Gastrocnemius medialis (tissue), 4 donors: ENCODE data around the gene DCHS2. TPM values are rescaled to one million over a fixed set of nuclear protein-coding genes. Genes with fewer than 3 reads are reported as not detected.

ENCODE experiments used
- ATAC-seq, 2 donors: fragments of 150-250 bp; one replicate each; pipeline ENCODE4 v1.9.1; 2016
- DNase-seq, 2 donors: peaks; one replicate each; pipeline ENCODE4 v3.0.0-alpha.2; 2019
- H3K27ac ChIP-seq, 4 donors: fragments of 200-600 bp; sonication (generic); 1 replicate in 1 of 4; 2 replicates in 3 of 4; pipeline ENCODE4 v1.5.1; 2016 to 2018; ENCODE audit warnings: mild to moderate bottlenecking in 2 of 4, moderate library complexity in 1 of 4
- H3K27me3 ChIP-seq, 3 donors: fragments of 200-600 bp; sonication (generic) in 2 of 3; 1 replicate in 1 of 3; 2 replicates in 2 of 3; pipeline versions ENCODE4 v1.5.1 to v1.6.0; 2016 to 2019; ENCODE audit warnings: mild to moderate bottlenecking in 1 of 3, moderate library complexity in 1 of 3
- H3K36me3 ChIP-seq, 2 donors: fragments of 200-600 bp; sonication (generic) in 1 of 2; one replicate each; pipeline ENCODE4 v1.5.1; 2017 to 2018
- H3K4me1 ChIP-seq, 2 donors: fragments of 200-600 bp; sonication (generic) in 1 of 2; one replicate each; pipeline ENCODE4 v1.5.1; 2016 to 2017; ENCODE audit warnings: mild to moderate bottlenecking in 2 of 2
- H3K4me3 ChIP-seq, 4 donors: fragments of 200-600 bp; sonication (generic) in 3 of 4; 1 replicate in 1 of 4; 2 replicates in 3 of 4; pipeline ENCODE4 v1.5.1; 2016 to 2019; ENCODE audit warnings: mild to moderate bottlenecking in 2 of 4
- H3K9me3 ChIP-seq, 3 donors: fragments of 200-600 bp; sonication (generic) in 2 of 3; 1 replicate in 1 of 3; 2 replicates in 2 of 3; pipeline ENCODE4 v1.5.1; 2016 to 2019
- POLR2A ChIP-seq, 2 donors: fragments of 450-650 bp; IDR thresholded peaks; one replicate each; pipeline ENCODE4 v1.6.1; 2017; ENCODE audit warnings: antibody characterized with exemption in 2 of 2, mild to moderate bottlenecking in 2 of 2, moderate library complexity in 2 of 2
- in situ Hi-C, 4 donors: fragments of 200-750 bp; cut with MboI; loops; one replicate each; pipeline versions ENCODE4 v1.15.0 to v1.8.0; 2017; ENCODE audit warnings: low sequenced_read_pairs in 4 of 4
- intact Hi-C: fragments of 100-400 bp; cut with DNase I; formaldehyde crosslinking; loops from one replicate; pipeline ENCODE4 v1.15.1; 2023; ENCODE audit warnings: low total_unique reads
- total RNA-seq, 4 donors: library from RNA; depleted of rRNA; stranded (reverse); fragments of >200 nt; gene quantifications; one replicate each; pipeline versions ENCODE4 v1.1.0 to v1.2.3, GENCODE V29; 2016
- TF ChIP-seq, protein P1 (sequence below), 5 experiments: fragments of 450-650 bp in 3 of 5; fragments of 200-600 bp in 2 of 5; sonication (generic) in 2 of 5; IDR thresholded peaks in 4 of 5; conservative IDR thresholded peaks in 1 of 5; 1 replicate in 4 of 5; 2 replicates in 1 of 5; pipeline ENCODE4 v1.5.1; 2016 to 2019; ENCODE audit warnings: antibody characterized with exemption in 5 of 5, mild to moderate bottlenecking in 3 of 5, moderate library complexity in 3 of 5

Gene DCHS2
- total RNA-seq, 4 donors from 2014 or later: under 0.01 to 0.18 (median 0.04) TPM

DNA sequence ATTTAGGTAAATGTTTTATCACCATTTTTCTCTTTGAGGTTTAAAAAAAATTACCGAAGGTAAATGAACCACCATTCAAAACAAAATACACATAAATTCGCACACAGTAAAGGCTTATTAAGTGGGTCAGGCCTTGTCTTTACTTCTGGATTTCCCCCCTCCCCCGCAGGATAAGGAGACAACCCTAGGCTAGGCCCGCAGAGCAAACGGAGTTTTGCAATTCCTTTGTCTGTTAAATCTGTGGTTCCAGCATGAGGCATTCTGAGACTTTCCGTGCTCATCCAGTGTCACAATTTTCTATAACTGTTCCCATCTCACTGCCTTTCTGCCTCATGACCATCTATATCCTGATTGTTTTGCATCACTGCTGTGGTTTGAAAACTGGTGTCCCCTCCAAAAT is 307.4 kb downstream of the DCHS2 start:
- no peak overlapping the region for H3K27ac ChIP-seq
- no peaks in the 10 kb centered on the region for H3K9me3 ChIP-seq
- H3K27me3 ChIP-seq: no peaks in the 10 kb centered on the region
- intact Hi-C loops (no loop called here), in situ Hi-C loops (no loop called here)
- ATAC-seq (no peak), DNase-seq (no peak)
- no peak overlapping the region for H3K4me3 ChIP-seq
- H3K4me1 ChIP-seq: no peaks in the 10 kb centered on the region
- no peaks in the 10 kb centered on the region for H3K36me3 ChIP-seq
- TF ChIP-seq, protein P1, sequence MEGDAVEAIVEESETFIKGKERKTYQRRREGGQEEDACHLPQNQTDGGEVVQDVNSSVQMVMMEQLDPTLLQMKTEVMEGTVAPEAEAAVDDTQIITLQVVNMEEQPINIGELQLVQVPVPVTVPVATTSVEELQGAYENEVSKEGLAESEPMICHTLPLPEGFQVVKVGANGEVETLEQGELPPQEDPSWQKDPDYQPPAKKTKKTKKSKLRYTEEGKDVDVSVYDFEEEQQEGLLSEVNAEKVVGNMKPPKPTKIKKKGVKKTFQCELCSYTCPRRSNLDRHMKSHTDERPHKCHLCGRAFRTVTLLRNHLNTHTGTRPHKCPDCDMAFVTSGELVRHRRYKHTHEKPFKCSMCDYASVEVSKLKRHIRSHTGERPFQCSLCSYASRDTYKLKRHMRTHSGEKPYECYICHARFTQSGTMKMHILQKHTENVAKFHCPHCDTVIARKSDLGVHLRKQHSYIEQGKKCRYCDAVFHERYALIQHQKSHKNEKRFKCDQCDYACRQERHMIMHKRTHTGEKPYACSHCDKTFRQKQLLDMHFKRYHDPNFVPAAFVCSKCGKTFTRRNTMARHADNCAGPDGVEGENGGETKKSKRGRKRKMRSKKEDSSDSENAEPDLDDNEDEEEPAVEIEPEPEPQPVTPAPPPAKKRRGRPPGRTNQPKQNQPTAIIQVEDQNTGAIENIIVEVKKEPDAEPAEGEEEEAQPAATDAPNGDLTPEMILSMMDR (IDR thresholded peaks at IDR 0.05 in 4 of 5, conservative IDR thresholded peaks at IDR 0.05 in 1 of 5): no peak
- TF ChIP-seq POLR2A (IDR thresholded peaks at IDR 0.05): no peak

DNA sequence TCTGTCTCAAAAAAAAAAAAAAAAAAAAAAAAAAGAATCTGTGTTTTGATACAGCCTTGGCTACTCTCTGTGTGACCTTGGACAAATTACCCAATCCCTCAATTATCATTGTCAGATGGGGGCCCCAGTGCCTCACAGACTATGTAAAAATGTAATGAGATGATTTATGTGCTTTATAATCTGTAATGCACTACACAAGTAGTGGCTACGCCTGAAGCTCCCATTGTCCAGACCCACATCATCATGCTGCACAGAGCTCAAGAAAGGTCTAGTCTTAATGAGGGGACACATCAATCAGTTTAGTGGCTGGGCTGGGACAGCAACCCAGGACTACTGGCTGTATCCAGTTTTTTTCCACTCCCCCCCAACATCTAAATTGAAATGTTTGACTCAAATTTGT is 308.3 kb downstream of the DCHS2 start:
- no peak for ATAC-seq
- no peak for DNase-seq
- intact Hi-C loops (no loop called here), in situ Hi-C loops (no loop called here)
- no peak overlapping the region for H3K27ac ChIP-seq
- no peaks in the 10 kb centered on the region for H3K4me1 ChIP-seq
- no peak for TF ChIP-seq POLR2A (IDR thresholded peaks at IDR 0.05)
- H3K4me3 ChIP-seq: no peak overlapping the region
- H3K9me3 ChIP-seq: no peaks in the 10 kb centered on the region
- no peaks in the 10 kb centered on the region for H3K27me3 ChIP-seq
- H3K36me3 ChIP-seq: no peaks in the 10 kb centered on the region

Other genes starting within 250 kb of the DCHS2 start
- gene PLRG1, start 58.6 kb upstream of the DCHS2 start, total RNA-seq: 10 to 100 TPM; 30.7 to 41.3 (median 35.4) TPM
- gene FGB, start 71.2 kb upstream of the DCHS2 start, total RNA-seq: 10 to 100 TPM in 2 of 4 donors, not detected in 2; 17.9 to 40.2 TPM
- gene FGA, start 98.9 kb upstream of the DCHS2 start, total RNA-seq: 10 to 100 TPM in 2 of 4 donors, not detected in 2; 22.2 to 49.0 TPM
- 10 to 100 TPM in 2 of 4 donors, not detected in 2; 21.0 to 44.3 TPM for gene FGG, start 120.9 kb upstream of the DCHS2 start, total RNA-seq